DOHH2 (cell line): Measurements from ENCODE around the gene ATP8B1.

ENCODE experiments used
- EZH2phosphoT487 ChIP-seq: fragments of 200-600 bp; sonication (generic); IDR thresholded peaks from 2 replicates; pipeline ENCODE4 v1.6.1; 2017; ENCODE audit warnings: borderline replicate concordance, mild to moderate bottlenecking, antibody characterized with exemption, low read length, moderate library complexity, mixed read lengths
- TF ChIP-seq, protein P1 (sequence below): fragments of 200-600 bp; sonication (generic); IDR thresholded peaks from one replicate; pipeline ENCODE4 v1.5.1; 2014; ENCODE audit warnings: antibody characterized with exemption, mild to moderate bottlenecking, low read depth, low read length; ENCODE audit not compliant: poor library complexity, severe bottlenecking

DNA sequence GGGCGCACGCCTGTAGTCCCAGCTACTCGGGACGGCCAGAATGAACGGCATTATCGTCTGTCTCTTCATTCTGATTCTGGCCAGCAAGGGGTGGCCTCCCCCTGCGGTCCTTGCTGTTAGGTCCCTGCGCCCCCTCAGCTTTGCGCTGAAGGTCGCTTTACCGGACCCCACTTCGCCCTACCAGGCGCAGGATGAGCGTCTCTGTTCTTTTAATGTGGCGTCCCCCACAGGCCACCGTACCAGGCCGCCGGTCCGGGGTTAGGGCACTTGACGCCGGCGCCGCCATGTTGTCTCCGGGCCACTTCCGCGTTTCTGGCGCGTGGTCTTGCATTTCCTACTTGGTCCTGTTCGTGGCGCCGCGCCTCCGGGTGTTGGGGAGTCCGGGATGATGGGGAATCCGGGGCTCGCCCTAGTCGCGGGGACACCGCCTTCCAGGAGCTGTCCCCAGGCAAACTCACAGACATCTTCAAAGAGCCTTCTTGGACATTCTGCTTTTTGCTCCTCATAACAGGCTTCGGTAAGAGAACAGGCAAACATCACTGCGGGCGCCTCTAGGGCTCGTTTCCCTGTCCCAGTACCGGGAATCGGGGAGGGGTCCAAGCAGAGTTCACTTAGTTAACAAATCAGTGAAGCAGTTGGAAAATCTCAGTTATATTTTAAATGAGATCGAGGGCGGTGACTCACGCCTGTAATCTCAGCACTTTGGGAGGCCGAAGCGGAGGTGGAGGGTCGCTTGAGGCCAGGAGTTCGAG, 172.9 kb downstream of the ATP8B1 start:
- TF ChIP-seq, protein P1, sequence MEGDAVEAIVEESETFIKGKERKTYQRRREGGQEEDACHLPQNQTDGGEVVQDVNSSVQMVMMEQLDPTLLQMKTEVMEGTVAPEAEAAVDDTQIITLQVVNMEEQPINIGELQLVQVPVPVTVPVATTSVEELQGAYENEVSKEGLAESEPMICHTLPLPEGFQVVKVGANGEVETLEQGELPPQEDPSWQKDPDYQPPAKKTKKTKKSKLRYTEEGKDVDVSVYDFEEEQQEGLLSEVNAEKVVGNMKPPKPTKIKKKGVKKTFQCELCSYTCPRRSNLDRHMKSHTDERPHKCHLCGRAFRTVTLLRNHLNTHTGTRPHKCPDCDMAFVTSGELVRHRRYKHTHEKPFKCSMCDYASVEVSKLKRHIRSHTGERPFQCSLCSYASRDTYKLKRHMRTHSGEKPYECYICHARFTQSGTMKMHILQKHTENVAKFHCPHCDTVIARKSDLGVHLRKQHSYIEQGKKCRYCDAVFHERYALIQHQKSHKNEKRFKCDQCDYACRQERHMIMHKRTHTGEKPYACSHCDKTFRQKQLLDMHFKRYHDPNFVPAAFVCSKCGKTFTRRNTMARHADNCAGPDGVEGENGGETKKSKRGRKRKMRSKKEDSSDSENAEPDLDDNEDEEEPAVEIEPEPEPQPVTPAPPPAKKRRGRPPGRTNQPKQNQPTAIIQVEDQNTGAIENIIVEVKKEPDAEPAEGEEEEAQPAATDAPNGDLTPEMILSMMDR = peak; percentile 80
- TF ChIP-seq EZH2phosphoT487 = no peak
